ENCODE data around the gene RNF215. TPM values are rescaled to one million over a fixed set of nuclear protein-coding genes. Genes with fewer than 3 reads are reported as not detected.

Gene RNF215
- total RNA-seq, 1 donor from 2014 or later, result 15.5 TPM

DNA sequence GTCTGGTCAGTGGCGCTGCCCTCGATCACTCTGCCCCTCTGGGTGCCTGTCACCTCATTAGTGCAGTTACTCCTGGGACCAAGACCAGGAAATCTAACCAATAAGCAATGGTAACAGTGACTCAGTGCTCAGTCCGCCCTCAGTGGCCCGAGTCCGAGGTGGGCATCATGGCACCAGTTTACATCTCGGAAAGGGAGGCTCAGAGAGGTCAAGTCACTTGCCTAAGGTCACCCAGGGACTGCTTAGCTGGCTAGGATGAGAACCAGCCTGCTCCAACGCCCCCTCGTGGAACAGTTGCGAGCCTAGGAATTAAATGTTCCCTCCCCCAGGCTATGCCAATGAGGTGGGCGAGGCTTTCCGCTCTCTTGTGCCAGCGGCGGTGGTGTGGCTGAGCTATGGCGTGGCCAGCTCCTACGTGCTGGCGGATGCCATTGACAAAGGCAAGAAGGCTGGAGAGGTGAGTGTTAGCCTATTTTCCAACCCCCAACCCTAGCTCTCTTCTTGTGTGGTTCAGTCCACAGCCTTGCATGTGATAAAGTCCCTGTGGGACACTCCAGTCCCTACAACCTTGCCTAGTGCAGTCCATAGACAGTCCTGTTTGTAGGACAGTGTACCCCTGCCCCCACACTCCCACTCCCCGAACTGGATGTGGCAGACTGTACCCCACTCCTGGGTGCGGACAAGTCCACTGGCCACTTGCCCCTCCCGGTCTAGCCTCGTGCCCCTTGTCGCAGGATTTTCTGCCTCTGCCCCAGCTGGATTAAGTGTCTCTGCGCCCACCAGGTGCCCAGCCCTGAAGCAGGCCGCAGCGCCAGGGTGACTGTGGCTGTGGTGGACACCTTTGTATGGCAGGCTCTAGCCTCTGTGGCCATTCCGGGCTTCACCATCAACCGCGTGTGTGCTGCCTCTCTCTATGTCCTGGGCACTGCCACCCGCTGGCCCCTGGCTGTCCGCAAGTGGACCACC lies 39.5 kb upstream of the RNF215 start:
- TF ChIP-seq, protein P1, sequence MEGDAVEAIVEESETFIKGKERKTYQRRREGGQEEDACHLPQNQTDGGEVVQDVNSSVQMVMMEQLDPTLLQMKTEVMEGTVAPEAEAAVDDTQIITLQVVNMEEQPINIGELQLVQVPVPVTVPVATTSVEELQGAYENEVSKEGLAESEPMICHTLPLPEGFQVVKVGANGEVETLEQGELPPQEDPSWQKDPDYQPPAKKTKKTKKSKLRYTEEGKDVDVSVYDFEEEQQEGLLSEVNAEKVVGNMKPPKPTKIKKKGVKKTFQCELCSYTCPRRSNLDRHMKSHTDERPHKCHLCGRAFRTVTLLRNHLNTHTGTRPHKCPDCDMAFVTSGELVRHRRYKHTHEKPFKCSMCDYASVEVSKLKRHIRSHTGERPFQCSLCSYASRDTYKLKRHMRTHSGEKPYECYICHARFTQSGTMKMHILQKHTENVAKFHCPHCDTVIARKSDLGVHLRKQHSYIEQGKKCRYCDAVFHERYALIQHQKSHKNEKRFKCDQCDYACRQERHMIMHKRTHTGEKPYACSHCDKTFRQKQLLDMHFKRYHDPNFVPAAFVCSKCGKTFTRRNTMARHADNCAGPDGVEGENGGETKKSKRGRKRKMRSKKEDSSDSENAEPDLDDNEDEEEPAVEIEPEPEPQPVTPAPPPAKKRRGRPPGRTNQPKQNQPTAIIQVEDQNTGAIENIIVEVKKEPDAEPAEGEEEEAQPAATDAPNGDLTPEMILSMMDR (IDR thresholded peaks at IDR 0.05; ENCODE audit: insufficient read depth, low read length, severe bottlenecking), result peak; percentile 88
- Histone ChIP-seq H3K4me3 (ENCODE audit: low read depth, low read length) (peak overlapping the region; percentile 49), H3K36me3 (ENCODE audit: control insufficient read depth, insufficient read depth, low read length) (peaks cover 3% of the 10 kb centered on the region), H3K27me3 (ENCODE audit: control insufficient read depth, insufficient read depth, low read length) (no peaks in the 10 kb centered on the region)
- peak; percentile 60 for FAIRE-seq
- peak; percentile 85 for DNase-seq (ENCODE audit: low read depth)

DNA sequence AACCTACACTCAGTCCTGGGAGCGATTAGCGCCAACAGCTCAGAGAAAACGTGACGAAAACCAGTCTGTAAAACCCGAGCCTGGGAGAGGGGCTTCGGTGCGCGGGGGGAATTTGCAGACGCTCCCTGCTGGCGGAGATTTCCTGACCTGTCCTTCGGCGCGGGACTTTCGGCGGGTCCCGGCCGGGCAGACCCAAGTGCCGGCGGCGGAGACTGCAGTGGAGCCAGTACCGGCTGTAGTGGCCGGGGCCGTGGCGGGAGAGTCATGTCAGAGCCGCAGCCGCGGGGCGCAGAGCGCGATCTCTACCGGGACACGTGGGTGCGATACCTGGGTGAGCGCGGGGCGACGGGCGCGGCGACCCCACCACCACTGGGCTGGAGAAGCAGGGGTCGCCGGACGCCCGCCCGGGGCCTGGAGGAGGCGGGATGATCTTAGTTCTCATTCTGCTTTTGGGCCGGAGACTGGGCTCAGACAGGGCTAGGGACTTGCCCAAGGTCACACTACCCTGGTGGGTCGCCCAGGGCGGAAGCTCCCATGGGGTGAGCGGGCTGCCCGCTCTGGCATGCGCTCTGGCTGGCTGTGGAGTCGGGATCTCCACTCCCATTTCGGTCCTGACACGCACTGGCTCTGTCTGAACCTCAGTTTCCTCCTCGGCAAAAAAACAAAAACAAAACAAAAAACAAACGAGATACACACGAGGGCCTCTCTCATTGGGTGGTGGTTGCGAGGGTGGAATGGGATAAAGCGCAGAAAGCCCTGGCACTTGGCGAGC lies 38.6 kb upstream of the RNF215 start, which contains the start of gene MTFP1:
TSS of gene MTFP1 (plus strand) at position 153 of the 772 bp plus-strand sequence. CDS start at position 265, 112 bp downstream.
- TF ChIP-seq, protein P1 (IDR thresholded peaks at IDR 0.05; ENCODE audit: insufficient read depth, low read length, severe bottlenecking), result no peak
- peak within 1 kb of the TSS; percentile 49 for H3K4me3 ChIP-seq (ENCODE audit: low read depth, low read length)
- H3K36me3 ChIP-seq (ENCODE audit: control insufficient read depth, insufficient read depth, low read length), result peaks cover 5% of the 10 kb centered on the region
- FAIRE-seq, result no peak
- DNase-seq (ENCODE audit: low read depth), result peak; percentile 53
- no peaks in the 10 kb centered on the region for H3K27me3 ChIP-seq (ENCODE audit: control insufficient read depth, insufficient read depth, low read length)

DNA sequence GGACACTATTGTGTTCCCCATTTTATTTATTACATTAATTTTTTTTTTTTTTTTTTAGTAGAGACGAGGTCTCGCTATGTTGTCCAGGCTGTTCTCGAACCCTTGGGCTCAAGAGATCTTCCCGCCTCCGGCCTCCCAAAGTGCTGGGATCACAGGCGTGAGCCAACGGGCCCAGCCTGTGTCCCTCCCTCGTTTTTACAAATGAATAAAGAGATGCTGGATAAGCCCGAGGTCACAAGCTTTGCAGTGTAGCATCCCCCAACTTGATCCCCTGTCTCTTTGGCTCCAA lies 38.1 kb upstream of the RNF215 start:
- Histone ChIP-seq H3K4me3 (ENCODE audit: low read depth, low read length) (peak overlapping the region; percentile 49), H3K36me3 (ENCODE audit: control insufficient read depth, insufficient read depth, low read length) (peaks cover 5% of the 10 kb centered on the region), H3K27me3 (ENCODE audit: control insufficient read depth, insufficient read depth, low read length) (no peaks in the 10 kb centered on the region)
- no peak for FAIRE-seq
- peak; percentile 15 for DNase-seq (ENCODE audit: low read depth)
- TF ChIP-seq, protein P1 (IDR thresholded peaks at IDR 0.05; ENCODE audit: insufficient read depth, low read length, severe bottlenecking), result no peak

DNA sequence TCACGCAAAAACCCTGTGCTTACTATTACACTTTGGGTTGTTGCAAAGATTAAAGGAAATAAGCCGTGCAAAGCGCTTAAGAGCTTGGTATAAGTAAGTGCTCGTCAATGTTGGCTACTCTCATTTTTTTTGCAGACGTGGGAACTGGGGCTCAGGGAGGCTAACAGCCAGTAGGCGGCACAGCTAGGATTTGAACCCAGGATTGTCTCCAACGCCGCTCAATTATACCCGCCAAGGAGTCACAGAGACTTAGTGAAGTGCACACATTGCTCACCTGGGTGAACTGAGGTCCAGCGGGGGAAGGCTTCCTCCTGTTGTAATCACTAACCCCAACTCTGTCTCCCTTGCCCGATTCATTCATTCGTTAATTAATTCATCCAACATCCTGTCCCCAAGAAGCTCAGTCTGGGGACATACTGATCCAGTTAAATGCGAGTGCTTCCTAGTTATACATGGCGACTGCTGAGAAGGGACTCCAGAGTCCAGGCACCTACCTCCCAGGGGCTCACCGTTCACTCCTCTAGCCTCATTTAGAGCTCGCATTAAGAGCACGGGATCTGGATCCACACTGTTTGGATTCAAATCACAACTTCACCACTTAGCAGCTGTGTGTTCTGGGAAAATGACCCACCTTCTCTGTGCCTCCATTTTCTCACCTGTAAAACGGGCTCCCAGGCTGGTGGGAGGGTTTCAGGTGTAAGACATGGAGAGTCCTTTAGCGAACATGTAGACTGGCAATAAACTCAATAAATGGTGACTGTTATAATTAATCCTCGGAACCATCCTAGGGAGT lies 37.5 kb upstream of the RNF215 start:
- DNase-seq (ENCODE audit: low read depth) (peak; percentile 50), FAIRE-seq (no peak)
- TF ChIP-seq, protein P1 (IDR thresholded peaks at IDR 0.05; ENCODE audit: insufficient read depth, low read length, severe bottlenecking), result peak; percentile 29
- H3K4me3 ChIP-seq (ENCODE audit: low read depth, low read length), result peak overlapping the region; percentile 49
- H3K36me3 ChIP-seq (ENCODE audit: control insufficient read depth, insufficient read depth, low read length), result peaks cover 5% of the 10 kb centered on the region
- H3K27me3 ChIP-seq (ENCODE audit: control insufficient read depth, insufficient read depth, low read length), result no peaks in the 10 kb centered on the region

DNA sequence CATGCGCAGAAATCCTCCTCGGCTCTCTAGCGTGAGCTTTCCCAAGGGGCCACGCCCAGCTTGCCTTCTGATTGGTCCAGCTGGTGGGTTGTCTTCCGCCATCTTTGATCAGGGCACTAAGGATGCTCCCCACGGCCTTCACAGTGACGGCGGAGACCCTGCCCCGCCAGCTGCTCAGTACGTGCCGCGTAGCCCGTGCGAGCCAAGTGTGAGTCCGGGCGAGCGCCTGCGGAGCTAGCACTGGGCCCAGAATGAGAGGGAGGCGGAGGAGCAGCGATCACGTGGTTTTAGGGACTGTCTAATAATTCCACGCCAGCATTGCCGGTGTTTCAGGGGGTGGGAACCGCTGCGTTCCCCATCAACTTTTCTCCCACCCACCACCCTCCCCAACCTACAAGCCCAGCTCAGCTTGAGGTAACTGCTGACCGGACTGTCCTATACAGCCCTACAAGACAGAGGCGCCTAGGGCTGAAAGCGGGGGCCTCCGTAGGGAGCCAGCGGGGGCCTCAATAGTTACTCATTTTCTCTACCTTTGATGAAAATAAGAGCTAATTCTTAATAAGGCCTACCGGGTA lies 36.8 kb upstream of the RNF215 start:
- peak; percentile 97 for DNase-seq (ENCODE audit: low read depth)
- Histone ChIP-seq H3K36me3 (ENCODE audit: control insufficient read depth, insufficient read depth, low read length) (peaks cover 5% of the 10 kb centered on the region), H3K27me3 (ENCODE audit: control insufficient read depth, insufficient read depth, low read length) (no peaks in the 10 kb centered on the region), H3K4me3 (ENCODE audit: low read depth, low read length) (peak overlapping the region; percentile 41)
- TF ChIP-seq, protein P1 (IDR thresholded peaks at IDR 0.05; ENCODE audit: insufficient read depth, low read length, severe bottlenecking), result no peak
- FAIRE-seq, result no peak
